Liver (tissue), 9 donors: Measurements from ENCODE around the gene MDP1. TPM values are rescaled to one million over a fixed set of nuclear protein-coding genes. Genes with fewer than 3 reads are reported as not detected.

Experiments used
- DNase-seq: peaks from one replicate; pipeline ENCODE4 v3.0.0-alpha.2; 2017; ENCODE audit warnings: low spot score
- H3K27ac ChIP-seq, 2 donors: one replicate each; pipeline ENCODE4 v1.7.0; 2013; ENCODE audit warnings: inconsistent platforms in 2 of 2, low read length in 2 of 2, control low read depth in 1 of 2, low read depth in 1 of 2, mild to moderate bottlenecking in 1 of 2
- H3K27me3 ChIP-seq, 4 donors: one replicate each; pipeline versions ENCODE4 v1.6.1 to v1.7.0; 2013; ENCODE audit warnings: low read length in 3 of 4, inconsistent platforms in 1 of 4, mild to moderate bottlenecking in 1 of 4, moderate library complexity in 1 of 4; ENCODE audit not compliant: control insufficient read depth in 4 of 4, insufficient read depth in 4 of 4
- H3K36me3 ChIP-seq, 4 donors: one replicate each; pipeline versions ENCODE4 v1.6.1 to v1.7.0; 2013; ENCODE audit warnings: low read length in 3 of 4, mild to moderate bottlenecking in 3 of 4, low read depth in 1 of 4, moderate library complexity in 1 of 4; ENCODE audit not compliant: control insufficient read depth in 4 of 4, insufficient read depth in 3 of 4
- H3K4me1 ChIP-seq, 4 donors: one replicate each; pipeline versions ENCODE4 v1.6.1 to v1.7.0; 2013; ENCODE audit warnings: low read length in 3 of 4, mild to moderate bottlenecking in 3 of 4, moderate library complexity in 1 of 4; ENCODE audit not compliant: control insufficient read depth in 4 of 4, insufficient read depth in 4 of 4
- H3K4me3 ChIP-seq, 3 donors: one replicate each; pipeline versions ENCODE4 v1.6.1 to v1.7.0; 2013; ENCODE audit warnings: low read length in 3 of 3, control low read depth in 1 of 3, low read depth in 1 of 3, mild to moderate bottlenecking in 1 of 3
- H3K9ac ChIP-seq, 2 donors: one replicate each; pipeline ENCODE4 v1.7.0; 2013; ENCODE audit warnings: low read length in 2 of 2, mild to moderate bottlenecking in 2 of 2, moderate library complexity in 2 of 2, control low read depth in 1 of 2, low read depth in 1 of 2
- H3K9me3 ChIP-seq, 4 donors: one replicate each; pipeline versions ENCODE4 v1.6.1 to v1.7.0; 2013; ENCODE audit warnings: low read length in 3 of 4; ENCODE audit not compliant: control insufficient read depth in 4 of 4
- ATF3 ChIP-seq: IDR thresholded peaks from 2 replicates; pipeline ENCODE4 v1.6.1; 2016; ENCODE audit warnings: antibody characterized with exemption
- CTCF ChIP-seq: fragments of 150-350 bp; IDR thresholded peaks from 2 replicates; pipeline ENCODE4 v1.5.1; 2017; ENCODE audit warnings: improper control_type of control experiment, low read depth, low read length; ENCODE audit not compliant: missing input control
- EGR1 ChIP-seq, 2 donors: IDR thresholded peaks; 2 replicates each; pipeline ENCODE4 v1.6.1; 2016 to 2018; ENCODE audit warnings: antibody characterized with exemption in 2 of 2, low read depth in 2 of 2
- FOXA2 ChIP-seq: IDR thresholded peaks from 2 replicates; pipeline ENCODE4 v1.6.1; 2016; ENCODE audit warnings: antibody characterized with exemption
- GABPA ChIP-seq, 2 donors: IDR thresholded peaks in 1 of 2; conservative IDR thresholded peaks in 1 of 2; 2 replicates each; pipeline ENCODE4 v1.6.1; 2016; ENCODE audit warnings: antibody characterized with exemption in 2 of 2, mild to moderate bottlenecking in 1 of 2, moderate library complexity in 1 of 2
- HNF4A ChIP-seq, 2 donors: conservative IDR thresholded peaks; 2 replicates each; pipeline ENCODE4 v1.6.1; 2016; ENCODE audit warnings: antibody characterized with exemption in 2 of 2, mild to moderate bottlenecking in 2 of 2
- HNF4G ChIP-seq: IDR thresholded peaks from 2 replicates; pipeline ENCODE4 v1.6.1; 2016; ENCODE audit warnings: antibody characterized with exemption
- JUND ChIP-seq, 2 donors: IDR thresholded peaks; 2 replicates each; pipeline ENCODE4 v1.6.1; 2016; ENCODE audit warnings: antibody characterized with exemption in 2 of 2
- NR2F2 ChIP-seq: IDR thresholded peaks from 2 replicates; pipeline ENCODE4 v1.6.1; 2016; ENCODE audit warnings: antibody characterized with exemption
- RAD21 ChIP-seq, 2 donors: IDR thresholded peaks; 2 replicates each; pipeline ENCODE4 v1.6.1; 2016; ENCODE audit warnings: antibody characterized with exemption in 2 of 2, mild to moderate bottlenecking in 2 of 2
- RXRA ChIP-seq, 2 donors: IDR thresholded peaks; 2 replicates each; pipeline ENCODE4 v1.6.1; 2017 to 2018; ENCODE audit warnings: antibody characterized with exemption in 2 of 2, mild to moderate bottlenecking in 1 of 2
- SP1 ChIP-seq: IDR thresholded peaks from 2 replicates; pipeline ENCODE4 v1.6.1; 2018; ENCODE audit warnings: antibody characterized with exemption, mild to moderate bottlenecking
- TAF1 ChIP-seq: conservative IDR thresholded peaks from 2 replicates; pipeline ENCODE4 v1.6.1; 2016; ENCODE audit warnings: antibody characterized with exemption, mild to moderate bottlenecking
- YY1 ChIP-seq: IDR thresholded peaks from 2 replicates; pipeline ENCODE4 v1.6.1; 2016; ENCODE audit warnings: antibody characterized with exemption, mild to moderate bottlenecking
- WGBS: extraction: QIAGEN DNeasy Blood & Tissue Kit; methylation state at CpG from one replicate; pipeline ENCODE4 v1.1.7; 2013; 5-methylcytosine and 5-hydroxymethylcytosine counted together
- polyA plus RNA-seq, 2 donors: library from polyadenylated mRNA; stranded (reverse) in 1 of 2; unstranded in 1 of 2; fragments of 200-250 nt in 1 of 2; fragments of >200 nt in 1 of 2; fragmentation: Nextera tagmentation in 1 of 2; extraction: Ambion mirVana in 1 of 2; gene quantifications; one replicate each; pipeline versions ENCODE4 v1.2.1 to v1.2.3, GENCODE V29; 2013 to 2015
- total RNA-seq, 2 donors: library from RNA; depleted of rRNA; stranded (reverse); fragments of >200 nt; gene quantifications; one replicate each; pipeline ENCODE4 v1.2.3, GENCODE V29; 2014
- TF ChIP-seq, protein P1 (sequence below): IDR thresholded peaks from 2 replicates; pipeline ENCODE4 v1.6.1; 2016; ENCODE audit warnings: antibody characterized with exemption
- TF ChIP-seq, protein P2 (sequence below): IDR thresholded peaks from 2 replicates; pipeline ENCODE4 v1.6.1; 2016; ENCODE audit warnings: antibody characterized with exemption, mild to moderate bottlenecking
- donor health status: healthy.
- donor health status: healthy.
- donor health status: healthy.
- donor health status: healthy.
- donor health status: healthy.

Gene MDP1
- total and polyA plus RNA-seq, 4 donors = 3.2 to 13.4 (median 7.0) TPM

DNA sequence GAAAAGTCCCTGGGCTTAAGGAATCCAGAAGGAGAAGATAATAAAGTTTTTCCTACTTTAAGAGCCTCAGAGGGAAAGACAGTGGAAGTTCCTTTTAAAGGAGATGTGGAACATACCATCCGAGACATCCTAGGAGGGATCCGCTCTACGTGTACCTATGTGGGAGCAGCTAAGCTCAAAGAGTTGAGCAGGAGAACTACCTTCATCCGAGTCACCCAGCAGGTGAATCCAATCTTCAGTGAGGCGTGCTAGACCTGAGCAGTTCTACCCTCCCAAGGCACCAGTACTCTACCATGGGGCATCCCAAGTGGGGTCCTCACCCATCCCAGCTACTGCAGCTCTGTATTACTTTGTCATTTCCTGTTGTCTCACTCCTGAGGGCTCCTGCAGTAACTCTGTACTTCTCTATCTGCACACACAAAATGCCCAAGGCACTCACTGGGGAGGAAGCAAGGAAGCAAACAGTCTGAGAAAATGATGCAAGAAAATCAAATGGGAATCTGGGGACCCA lies 22.7 kb upstream of the MDP1 start:
- H3K27me3 ChIP-seq = no peaks in the 10 kb centered on the region
- no peaks in the 10 kb centered on the region for H3K9me3 ChIP-seq
- H3K36me3 ChIP-seq = peaks cover 10 to 57% (median 47%) of the 10 kb centered on the region in 4 donors
- TF ChIP-seq HNF4G (no peak), NR2F2 (no peak), HNF4A (conservative IDR thresholded peaks at IDR 0.05) (no peak), SP1 (no peak), RAD21 (IDR thresholded peaks at IDR 0.05) (no peak), GABPA (IDR thresholded peaks at IDR 0.05 in 1 of 2, conservative IDR thresholded peaks at IDR 0.05 in 1 of 2) (no peak), JUND (IDR thresholded peaks at IDR 0.05) (no peak), YY1 (no peak), RXRA (IDR thresholded peaks at IDR 0.05) (no peak), ATF3 (no peak), CTCF (no peak)
- TF ChIP-seq, protein P1, sequence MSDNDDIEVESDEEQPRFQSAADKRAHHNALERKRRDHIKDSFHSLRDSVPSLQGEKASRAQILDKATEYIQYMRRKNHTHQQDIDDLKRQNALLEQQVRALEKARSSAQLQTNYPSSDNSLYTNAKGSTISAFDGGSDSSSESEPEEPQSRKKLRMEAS = no peak
- TF ChIP-seq, protein P2, sequence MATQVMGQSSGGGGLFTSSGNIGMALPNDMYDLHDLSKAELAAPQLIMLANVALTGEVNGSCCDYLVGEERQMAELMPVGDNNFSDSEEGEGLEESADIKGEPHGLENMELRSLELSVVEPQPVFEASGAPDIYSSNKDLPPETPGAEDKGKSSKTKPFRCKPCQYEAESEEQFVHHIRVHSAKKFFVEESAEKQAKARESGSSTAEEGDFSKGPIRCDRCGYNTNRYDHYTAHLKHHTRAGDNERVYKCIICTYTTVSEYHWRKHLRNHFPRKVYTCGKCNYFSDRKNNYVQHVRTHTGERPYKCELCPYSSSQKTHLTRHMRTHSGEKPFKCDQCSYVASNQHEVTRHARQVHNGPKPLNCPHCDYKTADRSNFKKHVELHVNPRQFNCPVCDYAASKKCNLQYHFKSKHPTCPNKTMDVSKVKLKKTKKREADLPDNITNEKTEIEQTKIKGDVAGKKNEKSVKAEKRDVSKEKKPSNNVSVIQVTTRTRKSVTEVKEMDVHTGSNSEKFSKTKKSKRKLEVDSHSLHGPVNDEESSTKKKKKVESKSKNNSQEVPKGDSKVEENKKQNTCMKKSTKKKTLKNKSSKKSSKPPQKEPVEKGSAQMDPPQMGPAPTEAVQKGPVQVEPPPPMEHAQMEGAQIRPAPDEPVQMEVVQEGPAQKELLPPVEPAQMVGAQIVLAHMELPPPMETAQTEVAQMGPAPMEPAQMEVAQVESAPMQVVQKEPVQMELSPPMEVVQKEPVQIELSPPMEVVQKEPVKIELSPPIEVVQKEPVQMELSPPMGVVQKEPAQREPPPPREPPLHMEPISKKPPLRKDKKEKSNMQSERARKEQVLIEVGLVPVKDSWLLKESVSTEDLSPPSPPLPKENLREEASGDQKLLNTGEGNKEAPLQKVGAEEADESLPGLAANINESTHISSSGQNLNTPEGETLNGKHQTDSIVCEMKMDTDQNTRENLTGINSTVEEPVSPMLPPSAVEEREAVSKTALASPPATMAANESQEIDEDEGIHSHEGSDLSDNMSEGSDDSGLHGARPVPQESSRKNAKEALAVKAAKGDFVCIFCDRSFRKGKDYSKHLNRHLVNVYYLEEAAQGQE = no peak
- H3K4me1 ChIP-seq = peaks cover 8 to 49% (median 35%) of the 10 kb centered on the region in 4 donors
- 93% methylated on average over 5 of the region's 5 CpGs for WGBS
- H3K4me3 ChIP-seq = no peak overlapping the region
- H3K9ac ChIP-seq = no peak overlapping the region
- no peak overlapping the region for H3K27ac ChIP-seq
- no peak for DNase-seq

- TF ChIP-seq ATF3 = no peak
- no peak for TF ChIP-seq SP1
- TF ChIP-seq, protein P2 = no peak
- no peak for TF ChIP-seq NR2F2
- no peak for TF ChIP-seq EGR1 (IDR thresholded peaks at IDR 0.05; ENCODE audit: low read depth in 2 of 2)
- no peak for TF ChIP-seq RAD21 (IDR thresholded peaks at IDR 0.05)
- TF ChIP-seq TAF1 = no peak
- TF ChIP-seq FOXA2 = no peak
- no peak for TF ChIP-seq RXRA (IDR thresholded peaks at IDR 0.05)
- no peak for TF ChIP-seq GABPA (IDR thresholded peaks at IDR 0.05 in 1 of 2, conservative IDR thresholded peaks at IDR 0.05 in 1 of 2)
- TF ChIP-seq JUND (IDR thresholded peaks at IDR 0.05) = no peak
- TF ChIP-seq, protein P1 = no peak
- TF ChIP-seq CTCF = no peak
- DNase-seq = no peak
- no peak overlapping the region for H3K9ac ChIP-seq
- peaks cover 10 to 57% (median 47%) of the 10 kb centered on the region in 4 donors for H3K36me3 ChIP-seq
- H3K27me3 ChIP-seq = no peaks in the 10 kb centered on the region
- H3K27ac ChIP-seq = no peak overlapping the region
- 92% methylated on average over 5 of the region's 5 CpGs for WGBS
- no peak overlapping the region for H3K4me3 ChIP-seq
- peaks cover 8 to 49% (median 36%) of the 10 kb centered on the region in 4 donors for H3K4me1 ChIP-seq
- no peaks in the 10 kb centered on the region for H3K9me3 ChIP-seq
Measured at GRCh38 chr14:24238123-24238522, 22.3 kb upstream of the MDP1 start.
